Measurements from ENCODE around the gene SH3D21. TPM values are rescaled to one million over a fixed set of nuclear protein-coding genes. Genes with fewer than 3 reads are reported as not detected.

SH3D21 gene
- total and polyA plus RNA-seq, 5 donors = 2.5 to 4.7 (median 4.1) TPM

GRCh38 chr1:36330940-36331339 is 24.8 kb downstream of the SH3D21 start:
- no peak overlapping the region for H3K4me3 ChIP-seq (ENCODE audit: low read length)
- ATAC-seq = no peak
- intact Hi-C loops (cut with DNase I) = no loop called here
- H3K27ac ChIP-seq (ENCODE audit: low read length) = no peak overlapping the region
- H3K9me3 ChIP-seq (ENCODE audit: control insufficient read depth, low read length) = no peaks in the 10 kb centered on the region
- peaks cover 7% of the 10 kb centered on the region for H3K4me1 ChIP-seq (ENCODE audit: control insufficient read depth, insufficient read depth, low read length)
- no peaks in the 10 kb centered on the region for H3K27me3 ChIP-seq (ENCODE audit: control insufficient read depth, insufficient read depth)
- WGBS = 85% methylated on average over 15 of the region's 15 CpGs
- peak in 1 of 3 donors; percentile 11 for DNase-seq

- H3K27me3 ChIP-seq (ENCODE audit: control insufficient read depth, insufficient read depth) = no peaks in the 10 kb centered on the region
- WGBS = 81% methylated on average over 6 of the region's 6 CpGs
- no peaks in the 10 kb centered on the region for H3K9me3 ChIP-seq (ENCODE audit: control insufficient read depth, low read length)
- ATAC-seq (no peak), DNase-seq (peak in 1 of 3 donors; percentile 26)
- H3K27ac ChIP-seq (ENCODE audit: low read length) = no peak overlapping the region
- intact Hi-C loops (cut with DNase I) = no loop called here
- H3K4me3 ChIP-seq (ENCODE audit: low read length) = no peak overlapping the region
- no peaks in the 10 kb centered on the region for H3K4me1 ChIP-seq (ENCODE audit: control insufficient read depth, insufficient read depth, low read length)
These were observed 31.7 kb downstream of the SH3D21 start for GRCh38 chr1:36337830-36338229.

GRCh38 chr1:36339215-36339614 is 33.0 kb downstream of the SH3D21 start:
- no peaks in the 10 kb centered on the region for H3K9me3 ChIP-seq (ENCODE audit: control insufficient read depth, low read length)
- intact Hi-C loops (cut with DNase I) = no loop called here
- 77% methylated on average over 7 of the region's 7 CpGs for WGBS
- no peak overlapping the region for H3K27ac ChIP-seq (ENCODE audit: low read length)
- no peaks in the 10 kb centered on the region for H3K4me1 ChIP-seq (ENCODE audit: control insufficient read depth, insufficient read depth, low read length)
- no peak for DNase-seq
- peak; percentile 3 to 10 for ATAC-seq
- no peak overlapping the region for H3K4me3 ChIP-seq (ENCODE audit: low read length)
- H3K27me3 ChIP-seq (ENCODE audit: control insufficient read depth, insufficient read depth) = no peaks in the 10 kb centered on the region

GRCh38 chr1:36339615-36340014 is 33.4 kb downstream of the SH3D21 start:
- intact Hi-C loops (cut with DNase I) = loop anchor here (5.0 kb wide), 1 partner anchor 83 kb away; no protein-coding TSS in a partner anchor
- no peaks in the 10 kb centered on the region for H3K27me3 ChIP-seq (ENCODE audit: control insufficient read depth, insufficient read depth)
- no peak for ATAC-seq
- H3K27ac ChIP-seq (ENCODE audit: low read length) = no peak overlapping the region
- no peak overlapping the region for H3K4me3 ChIP-seq (ENCODE audit: low read length)
- no peaks in the 10 kb centered on the region for H3K4me1 ChIP-seq (ENCODE audit: control insufficient read depth, insufficient read depth, low read length)
- H3K9me3 ChIP-seq (ENCODE audit: control insufficient read depth, low read length) = no peaks in the 10 kb centered on the region
- 74% methylated on average over 9 of the region's 9 CpGs for WGBS
- DNase-seq = peak in 1 of 3 donors; percentile 34

- no peak overlapping the region for H3K27ac ChIP-seq (ENCODE audit: low read length)
- no peaks in the 10 kb centered on the region for H3K27me3 ChIP-seq (ENCODE audit: control insufficient read depth, insufficient read depth)
- H3K4me3 ChIP-seq (ENCODE audit: low read length) = no peak overlapping the region
- WGBS = 82% methylated on average over 34 of the region's 34 CpGs
- DNase-seq (peak in 1 of 3 donors; percentile 46), ATAC-seq (no peak)
- intact Hi-C loops (cut with DNase I) = loop anchor here (5.0 kb wide), 1 partner anchor 81 kb away; no protein-coding TSS in a partner anchor
- no peaks in the 10 kb centered on the region for H3K4me1 ChIP-seq (ENCODE audit: control insufficient read depth, insufficient read depth, low read length)
- H3K9me3 ChIP-seq (ENCODE audit: control insufficient read depth, low read length) = no peaks in the 10 kb centered on the region
These were observed 35.6 kb downstream of the SH3D21 start for GRCh38 chr1:36341626-36342320.

GRCh38 chr1:36342426-36343185 is 36.4 kb downstream of the SH3D21 start:
- Histone ChIP-seq H3K4me1 (ENCODE audit: control insufficient read depth, insufficient read depth, low read length) (no peaks in the 10 kb centered on the region), H3K27me3 (ENCODE audit: control insufficient read depth, insufficient read depth) (no peaks in the 10 kb centered on the region), H3K9me3 (ENCODE audit: control insufficient read depth, low read length) (no peaks in the 10 kb centered on the region), H3K4me3 (ENCODE audit: low read length) (no peak overlapping the region), H3K27ac (ENCODE audit: low read length) (no peak overlapping the region)
- WGBS = 77% methylated on average over 10 of the region's 10 CpGs
- intact Hi-C loops (cut with DNase I) = loop anchor here (5.0 kb wide), 1 partner anchor 80 kb away; no protein-coding TSS in a partner anchor
- DNase-seq (peak; percentile 54 to 81 (median 77)), ATAC-seq (peak; percentile 58 to 59)

- H3K4me1 ChIP-seq (ENCODE audit: control insufficient read depth, insufficient read depth, low read length) = no peaks in the 10 kb centered on the region
- no peak overlapping the region for H3K27ac ChIP-seq (ENCODE audit: low read length)
- no peak for ATAC-seq
- no peak overlapping the region for H3K4me3 ChIP-seq (ENCODE audit: low read length)
- intact Hi-C loops (cut with DNase I) = loop anchor here (5.0 kb wide), 1 partner anchor 78 kb away; no protein-coding TSS in a partner anchor
- no peaks in the 10 kb centered on the region for H3K9me3 ChIP-seq (ENCODE audit: control insufficient read depth, low read length)
- no peaks in the 10 kb centered on the region for H3K27me3 ChIP-seq (ENCODE audit: control insufficient read depth, insufficient read depth)
- peak in 1 of 3 donors; percentile 19 for DNase-seq
- WGBS = 90% methylated on average over 24 of the region's 24 CpGs
These were observed 37.7 kb downstream of the SH3D21 start for GRCh38 chr1:36343651-36344394.

GRCh38 chr1:36344395-36344680 is 38.2 kb downstream of the SH3D21 start:
- peaks cover 3% of the 10 kb centered on the region for H3K4me1 ChIP-seq (ENCODE audit: control insufficient read depth, insufficient read depth, low read length)
- ATAC-seq (no peak), DNase-seq (peak in 2 of 3 donors; percentile 15 to 58)
- 81% methylated on average over 8 of the region's 8 CpGs for WGBS
- intact Hi-C loops (cut with DNase I) = loop anchor here (5.0 kb wide), 1 partner anchor 78 kb away; no protein-coding TSS in a partner anchor
- H3K27me3 ChIP-seq (ENCODE audit: control insufficient read depth, insufficient read depth) = no peaks in the 10 kb centered on the region
- H3K9me3 ChIP-seq (ENCODE audit: control insufficient read depth, low read length) = no peaks in the 10 kb centered on the region
- no peak overlapping the region for H3K4me3 ChIP-seq (ENCODE audit: low read length)
- no peak overlapping the region for H3K27ac ChIP-seq (ENCODE audit: low read length)

GRCh38 chr1:36345353-36345752 is 39.2 kb downstream of the SH3D21 start:
- no peak for DNase-seq
- no peak overlapping the region for H3K4me3 ChIP-seq (ENCODE audit: low read length)
- peaks cover 5% of the 10 kb centered on the region for H3K4me1 ChIP-seq (ENCODE audit: control insufficient read depth, insufficient read depth, low read length)
- no peak for ATAC-seq
- WGBS = 88% methylated on average over 7 of the region's 7 CpGs
- H3K9me3 ChIP-seq (ENCODE audit: control insufficient read depth, low read length) = no peaks in the 10 kb centered on the region
- no peaks in the 10 kb centered on the region for H3K27me3 ChIP-seq (ENCODE audit: control insufficient read depth, insufficient read depth)
- intact Hi-C loops (cut with DNase I) = no loop called here
- H3K27ac ChIP-seq (ENCODE audit: low read length) = no peak overlapping the region

- no peaks in the 10 kb centered on the region for H3K9me3 ChIP-seq (ENCODE audit: control insufficient read depth, low read length)
- 85% methylated on average over 8 of the region's 8 CpGs for WGBS
- no peak overlapping the region for H3K4me3 ChIP-seq (ENCODE audit: low read length)
- no peak overlapping the region for H3K27ac ChIP-seq (ENCODE audit: low read length)
- H3K4me1 ChIP-seq (ENCODE audit: control insufficient read depth, insufficient read depth, low read length) = peaks cover 12% of the 10 kb centered on the region
- DNase-seq (peak in 1 of 3 donors; percentile 32), ATAC-seq (no peak)
- no peaks in the 10 kb centered on the region for H3K27me3 ChIP-seq (ENCODE audit: control insufficient read depth, insufficient read depth)
- intact Hi-C loops (cut with DNase I) = no loop called here
These were observed 40.7 kb downstream of the SH3D21 start for GRCh38 chr1:36346741-36347370.

All from right cardiac atrium (tissue), 5 donors.